B cell (primary cell): ENCODE data around the gene LCE5A. TPM values are rescaled to one million over a fixed set of nuclear protein-coding genes. Genes with fewer than 3 reads are reported as not detected.

Experiments
- ATAC-seq: fragments of 200-7000 bp; cut with Tn5 transposase; one replicate; pipeline ENCODE4 v1.10.0; 2021; ENCODE audit warnings: low read depth, mild to moderate bottlenecking, moderate number of reproducible peaks, moderate library complexity
- CTCF ChIA-PET: fragments of 350-600 bp; sonication (Branson Sonifier 250); formaldehyde crosslinking; loops from one replicate; lab custom pipeline; 2021; ENCODE audit warnings: antibody characterized with exemption, inconsistent platforms; lab: Charles Lee
- POLR2A ChIA-PET: fragments of 350-600 bp; sonication (Branson Sonifier 250); formaldehyde crosslinking; loops from one replicate; lab custom pipeline; 2021; ENCODE audit warnings: antibody characterized with exemption; lab: Charles Lee
- DNase-seq: peaks from one replicate; pipeline ENCODE4 v3.0.0; 2013
- H2AFZ ChIP-seq: 2 replicates; pipeline ENCODE4 v1.6.1; 2012; ENCODE audit warnings: mild to moderate bottlenecking, low read depth, low read length; ENCODE audit not compliant: insufficient read depth, poor library complexity, severe bottlenecking
- H3K27ac ChIP-seq, 2 donors: 1 replicate in 1 of 2; 2 replicates in 1 of 2; pipeline ENCODE4 v1.5.1; 2012 to 2013; ENCODE audit warnings: low read length in 2 of 2, mild to moderate bottlenecking in 2 of 2, moderate library complexity in 1 of 2
- H3K27me3 ChIP-seq, 4 experiments: fragments of 200-600 bp in 1 of 4; sonication (generic) in 1 of 4; replicated peaks in 1 of 4; 1 replicate in 2 of 4; 2 replicates in 2 of 4; pipeline versions ENCODE4 v1.6.1 to v1.7.0; 2013 to 2016; ENCODE audit warnings: low read length in 3 of 4, mild to moderate bottlenecking in 2 of 4, mixed read lengths in 1 of 4, moderate library complexity in 1 of 4; ENCODE audit not compliant: insufficient read depth in 4 of 4, control insufficient read depth in 3 of 4; ENCODE audit errors: control extremely low read depth in 1 of 4
- H3K36me3 ChIP-seq, 2 experiments: replicated peaks in 1 of 2; 1 replicate in 1 of 2; 2 replicates in 1 of 2; pipeline versions ENCODE4 v1.6.1 to v1.7.1; 2013; ENCODE audit warnings: low read length in 1 of 2; ENCODE audit not compliant: insufficient read depth in 2 of 2, control insufficient read depth in 1 of 2; ENCODE audit errors: control extremely low read depth in 1 of 2, extremely low read depth in 1 of 2
- H3K4me1 ChIP-seq, 2 donors: fragments of 200-600 bp in 1 of 2; sonication (generic) in 1 of 2; 1 replicate in 1 of 2; 2 replicates in 1 of 2; pipeline versions ENCODE4 v1.5.1 to v1.6.1; 2013 to 2017; ENCODE audit warnings: low read length in 2 of 2; ENCODE audit not compliant: control insufficient read depth in 2 of 2, insufficient read depth in 2 of 2
- H3K4me2 ChIP-seq: replicated peaks from 2 replicates; pipeline ENCODE3; 2012; ENCODE audit warnings: mild to moderate bottlenecking, low read depth, low read length; ENCODE audit not compliant: poor library complexity, severe bottlenecking
- H3K4me3 ChIP-seq, 5 experiments: fragments of 200-600 bp in 1 of 5; sonication (generic) in 1 of 5; 1 replicate in 3 of 5; 2 replicates in 2 of 5; pipeline versions ENCODE4 v1.5.1 to v1.7.0; 2011 to 2016; ENCODE audit warnings: low read length in 4 of 5, mild to moderate bottlenecking in 4 of 5, low read depth in 2 of 5, control low read depth in 1 of 5, moderate library complexity in 1 of 5; ENCODE audit not compliant: insufficient read depth in 1 of 5; ENCODE audit errors: control extremely low read depth in 1 of 5, extremely low read depth in 1 of 5
- H3K79me2 ChIP-seq: fragments of 200-600 bp; sonication (generic); one replicate; pipeline ENCODE4 v1.6.0; 2016; ENCODE audit warnings: low read length; ENCODE audit not compliant: control insufficient read depth, insufficient read depth
- H3K9ac ChIP-seq: fragments of 200-600 bp; sonication (generic); 2 replicates; pipeline ENCODE4 v1.6.1; 2017; ENCODE audit warnings: mild to moderate bottlenecking, low read length, moderate library complexity
- H3K9me3 ChIP-seq, 3 donors: one replicate each; pipeline versions ENCODE4 v1.6.1 to v1.7.1; 2013; ENCODE audit warnings: low read length in 2 of 3; ENCODE audit not compliant: control insufficient read depth in 2 of 3, insufficient read depth in 1 of 3; ENCODE audit errors: control extremely low read depth in 1 of 3
- H4K20me1 ChIP-seq: 2 replicates; pipeline ENCODE4 v1.6.0; 2012; ENCODE audit warnings: mild to moderate bottlenecking, low read length; ENCODE audit not compliant: insufficient read depth, control insufficient read depth, poor library complexity, severe bottlenecking
- H3K27ac Mint-ChIP-seq: one replicate; pipeline ENCODE4 v1.8.0; 2021; ENCODE audit warnings: mixed read lengths
- H3K27me3 Mint-ChIP-seq: one replicate; pipeline ENCODE4 v1.8.0; 2021; ENCODE audit warnings: mixed read lengths
- H3K4me1 Mint-ChIP-seq: one replicate; pipeline ENCODE4 v1.8.0; 2021; ENCODE audit warnings: mixed read lengths
- H3K4me3 Mint-ChIP-seq: one replicate; pipeline ENCODE4 v1.8.0; 2021; ENCODE audit warnings: mixed read lengths
- H3K9me3 Mint-ChIP-seq: one replicate; pipeline ENCODE4 v1.8.0; 2022; ENCODE audit warnings: mixed read lengths; ENCODE audit not compliant: insufficient read depth
- CTCF ChIP-seq: fragments of 200-600 bp; IDR thresholded peaks from one replicate; pipeline ENCODE4 v1.8.0; 2022; ENCODE audit warnings: antibody characterized with exemption, mild to moderate bottlenecking
- EZH2 ChIP-seq: IDR thresholded peaks from 2 replicates; pipeline ENCODE4 v1.6.1; 2012; ENCODE audit warnings: borderline replicate concordance, low read depth, mild to moderate bottlenecking, moderate library complexity, low read length; ENCODE audit not compliant: insufficient read depth, poor library complexity, severe bottlenecking
- WGBS: methylation state at CpG from one replicate; pipeline ENCODE4 v1.1.5; 2013; ENCODE audit warnings: missing lambda C conversion rate; ENCODE audit not compliant: insufficient coverage; 5-methylcytosine and 5-hydroxymethylcytosine counted together
- intact Hi-C: fragments of 100-400 bp; cut with micrococcal nuclease; formaldehyde crosslinking; loops from one replicate; pipeline ENCODE4 v1.10.0; 2022
- polyA plus RNA-seq: library from polyadenylated mRNA; depleted of rRNA; stranded (reverse); fragments of >200 nt; gene quantifications from 2 replicates; pipeline ENCODE4 v1.2.3, GENCODE V29; 2012
- total RNA-seq, 2 donors: library from RNA; stranded (reverse); fragments of 120-200 nt in 1 of 2; gene quantifications; 1 replicate in 1 of 2; 2 replicates in 1 of 2; pipeline versions ENCODE4 v1.2.3 to v1.2.4, GENCODE V29; 2013 to 2022

LCE5A gene
- total and polyA plus RNA-seq, 2 donors (not counting 1 experiment from before 2014, with no cell fraction given), result not detected

DNA sequence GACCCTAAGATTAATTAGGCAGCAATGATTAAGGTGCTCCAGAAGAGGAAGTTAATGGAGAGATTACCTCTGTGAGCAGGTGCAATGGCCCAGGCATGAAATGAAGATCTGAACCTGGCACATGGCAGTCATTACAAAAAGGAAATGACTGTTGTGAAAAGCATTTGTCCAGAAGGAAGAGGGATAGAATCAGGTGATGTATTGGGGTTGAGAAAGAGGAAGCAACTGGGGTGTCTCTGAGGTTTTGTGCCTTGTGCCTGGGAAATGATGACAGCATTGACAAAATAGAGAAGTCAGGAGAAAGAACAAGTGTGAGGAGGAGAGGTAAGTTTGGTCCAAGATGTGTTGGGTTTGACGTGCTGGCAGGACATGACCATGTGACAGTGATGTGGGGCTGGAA, 9.2 kb downstream of the LCE5A start:
- H2AFZ ChIP-seq, result no peak overlapping the region
- no peak overlapping the region for H3K4me3 ChIP-seq
- no peak for DNase-seq
- Mint-ChIP-seq H3K27ac (no peak overlapping the region), H3K4me3 (no peak overlapping the region), H3K27me3 (peaks cover 29% of the 10 kb centered on the region), H3K4me1 (no peaks in the 10 kb centered on the region), H3K9me3 (no peaks in the 10 kb centered on the region)
- no peak overlapping the region for H3K27ac ChIP-seq
- TF ChIP-seq CTCF, result no peak
- TF ChIP-seq EZH2, result no peak
- no peaks in the 10 kb centered on the region for H3K4me1 ChIP-seq
- peaks cover 0 to 22% (median 12%) of the 10 kb centered on the region in 4 experiments for H3K27me3 ChIP-seq
- ChIA-PET CTCF (no interaction called here), POLR2A (no interaction called here)
- H3K36me3 ChIP-seq, result no peaks in the 10 kb centered on the region
- intact Hi-C loops, result no loop called here
- peaks cover 0 to 2% (median 0%) of the 10 kb centered on the region in 3 donors for H3K9me3 ChIP-seq
- no peak overlapping the region for H3K9ac ChIP-seq
- no peak overlapping the region for H3K4me2 ChIP-seq
- no peaks in the 10 kb centered on the region for H4K20me1 ChIP-seq
- no peaks in the 10 kb centered on the region for H3K79me2 ChIP-seq
- no CpG with 5 or more reads among the region's 1 CpG for WGBS
- no peak for ATAC-seq

DNA sequence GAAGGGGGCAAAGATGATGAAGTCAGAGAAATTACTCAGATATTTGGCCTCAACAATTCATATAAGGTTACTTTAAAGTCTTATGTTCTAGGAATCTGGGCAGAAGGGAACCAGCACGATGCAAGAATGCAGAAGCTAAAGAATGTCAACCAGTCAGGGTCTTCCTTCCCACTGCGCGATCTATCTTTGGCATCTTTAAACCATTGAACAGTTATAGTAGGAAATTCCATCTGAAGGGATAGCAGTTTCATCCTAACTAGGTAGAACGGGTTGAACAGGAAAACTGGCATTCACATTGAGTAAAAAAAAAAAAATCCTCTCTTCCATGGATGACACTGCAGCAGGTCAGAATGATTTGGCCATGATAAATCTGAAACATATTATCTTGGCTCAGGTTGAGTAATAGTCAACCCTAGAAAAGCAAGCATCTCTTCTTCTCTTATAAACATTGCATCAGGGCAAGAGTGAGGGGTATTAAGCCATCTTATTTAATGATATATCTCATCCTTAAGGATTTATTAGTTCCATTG, 10.0 kb downstream of the LCE5A start:
- Histone ChIP-seq H3K27ac (no peak overlapping the region), H3K4me3 (no peak overlapping the region), H3K27me3 (peaks cover 0 to 16% (median 9%) of the 10 kb centered on the region in 4 experiments), H3K4me1 (no peaks in the 10 kb centered on the region), H3K9me3 (peaks cover 0 to 2% (median 0%) of the 10 kb centered on the region in 3 donors), H3K9ac (no peak overlapping the region), H3K4me2 (no peak overlapping the region), H4K20me1 (no peaks in the 10 kb centered on the region), H2AFZ (no peak overlapping the region), H3K79me2 (no peaks in the 10 kb centered on the region), H3K36me3 (no peaks in the 10 kb centered on the region)
- ChIA-PET POLR2A (no interaction called here), CTCF (no interaction called here)
- no peak overlapping the region for H3K4me3 Mint-ChIP-seq
- H3K9me3 Mint-ChIP-seq, result no peaks in the 10 kb centered on the region
- no peak for TF ChIP-seq EZH2
- TF ChIP-seq CTCF, result no peak
- DNase-seq (no peak), ATAC-seq (no peak)
- 92% methylated on average over 2 of the region's 4 CpGs for WGBS
- no peaks in the 10 kb centered on the region for H3K4me1 Mint-ChIP-seq
- intact Hi-C loops, result no loop called here
- H3K27ac Mint-ChIP-seq, result no peak overlapping the region
- peaks cover 25% of the 10 kb centered on the region for H3K27me3 Mint-ChIP-seq
